HG02981 (cell line): Measurements from ENCODE around the gene TNP1.

ENCODE experiments used
- ATAC-seq: cut with Tn5 transposase; IDR thresholded peaks from one replicate; pipeline ENCODE4 v1.9.1; 2021; ENCODE audit warnings: mild to moderate bottlenecking, moderate library complexity; ENCODE audit not compliant: unreplicated experiment

The TNP1 gene

GRCh38 chr2:216859944-216860343, at the start of gene TNP1:
TNP1 (minus strand) TSS chr2:216860064; CDS start chr2:216860034, 30 bp downstream.
- ATAC-seq, result no peak

GRCh38 chr2:216908300-216908699, 48.4 kb upstream of the TNP1 start:
- no peak for ATAC-seq

GRCh38 chr2:216905649-216906329, 45.9 kb upstream of the TNP1 start:
- ATAC-seq, result no peak

GRCh38 chr2:216904974-216905373, 45.1 kb upstream of the TNP1 start:
- ATAC-seq, result no peak

GRCh38 chr2:216904554-216904953, 44.7 kb upstream of the TNP1 start:
- ATAC-seq, result no peak

- no peak for ATAC-seq
Observed at GRCh38 chr2:216903470-216903869, 43.6 kb upstream of the TNP1 start.

GRCh38 chr2:216901273-216901672, 41.4 kb upstream of the TNP1 start:
- ATAC-seq, result no peak

GRCh38 chr2:216900406-216900805, 40.5 kb upstream of the TNP1 start:
- ATAC-seq, result no peak

GRCh38 chr2:216897561-216898203, 37.8 kb upstream of the TNP1 start:
- ATAC-seq, result no peak

GRCh38 chr2:216890138-216890537, 30.3 kb upstream of the TNP1 start:
- ATAC-seq, result no peak

- no peak for ATAC-seq
Observed at GRCh38 chr2:216888887-216889622, 29.2 kb upstream of the TNP1 start.

- ATAC-seq, result no peak
Observed at GRCh38 chr2:216888081-216888480, 28.2 kb upstream of the TNP1 start.

- no peak for ATAC-seq
Observed at GRCh38 chr2:216887138-216887537, 27.3 kb upstream of the TNP1 start.

- no peak for ATAC-seq
Observed at GRCh38 chr2:216885117-216885553, 25.3 kb upstream of the TNP1 start.

- ATAC-seq, result no peak
Observed at GRCh38 chr2:216884347-216884746, 24.5 kb upstream of the TNP1 start.

GRCh38 chr2:216882876-216883275, 23.0 kb upstream of the TNP1 start:
- no peak for ATAC-seq

- ATAC-seq, result no peak
Observed at GRCh38 chr2:216881411-216881810, 21.5 kb upstream of the TNP1 start.

- no peak for ATAC-seq
Observed at GRCh38 chr2:216880509-216881184, 20.8 kb upstream of the TNP1 start.

GRCh38 chr2:216879727-216880508, 20.1 kb upstream of the TNP1 start:
- ATAC-seq, result no peak

GRCh38 chr2:216878072-216878471, 18.2 kb upstream of the TNP1 start:
- no peak for ATAC-seq

GRCh38 chr2:216877085-216877484, 17.2 kb upstream of the TNP1 start:
- no peak for ATAC-seq
